Osteoblast (primary cell): Measurements from ENCODE around the gene NKX2-3. TPM values are rescaled to one million over a fixed set of nuclear protein-coding genes. Genes with fewer than 3 reads are reported as not detected.

Experiments used
- DNase-seq: peaks from one replicate; pipeline ENCODE4 v3.0.0; 2011; ENCODE audit warnings: low spot score, mixed read lengths; ENCODE audit not compliant: insufficient read length; ENCODE audit errors: missing footprints
- H2AFZ ChIP-seq: 2 replicates; pipeline ENCODE4 v1.6.0; 2011; ENCODE audit warnings: mild to moderate bottlenecking, low read length
- H3K27ac ChIP-seq: 2 replicates; pipeline ENCODE4 v1.5.1; 2011; ENCODE audit warnings: mild to moderate bottlenecking, low read depth, low read length, moderate library complexity
- H3K27me3 ChIP-seq: 2 replicates; pipeline ENCODE4 v1.6.0; 2012; ENCODE audit warnings: mild to moderate bottlenecking, control low read depth, inconsistent platforms, low read length, moderate library complexity; ENCODE audit not compliant: insufficient read depth
- H3K36me3 ChIP-seq: 2 replicates; pipeline ENCODE4 v1.5.1; 2011; ENCODE audit warnings: mild to moderate bottlenecking, low read length, control low read depth, moderate library complexity; ENCODE audit not compliant: insufficient read depth
- H3K4me1 ChIP-seq: 2 replicates; pipeline ENCODE4 v1.5.1; 2011; ENCODE audit warnings: mild to moderate bottlenecking, low read length, control low read depth, moderate library complexity; ENCODE audit not compliant: insufficient read depth
- H3K4me2 ChIP-seq: 2 replicates; pipeline ENCODE4 v1.6.0; 2011; ENCODE audit warnings: mild to moderate bottlenecking, low read length; ENCODE audit not compliant: insufficient read depth
- H3K4me3 ChIP-seq: fragments of 200-600 bp; sonication (generic); 3 replicates; pipeline ENCODE4 v1.5.1; 2012; ENCODE audit warnings: mild to moderate bottlenecking, low read length, inconsistent platforms; ENCODE audit not compliant: insufficient read depth
- H3K79me2 ChIP-seq: 2 replicates; pipeline ENCODE4 v1.6.0; 2012; ENCODE audit warnings: mild to moderate bottlenecking, low read length, control low read depth, inconsistent platforms; ENCODE audit not compliant: insufficient read depth
- H3K9me3 ChIP-seq: 2 replicates; pipeline ENCODE4 v1.5.1; 2011; ENCODE audit warnings: low read depth, low read length, control low read depth
- H4K20me1 ChIP-seq: 2 replicates; pipeline ENCODE4 v1.6.0; 2012; ENCODE audit warnings: mild to moderate bottlenecking, low read length, control low read depth; ENCODE audit not compliant: insufficient read depth
- CTCF ChIP-seq: IDR thresholded peaks from 2 replicates; pipeline ENCODE4 v1.5.1; 2011; ENCODE audit warnings: mild to moderate bottlenecking, low read depth, low read length, moderate library complexity; ENCODE audit errors: extremely low read depth
- total RNA-seq: library from RNA; depleted of rRNA; stranded (reverse); fragments of >200 nt; gene quantifications from 2 replicates; pipeline ENCODE4 v1.2.3, GENCODE V29; 2012

The NKX2-3 gene
- total RNA-seq, 1 donor, result not detected

GRCh38 chr10:99530108-99531025, 2.4 kb upstream of the NKX2-3 start:
- Histone ChIP-seq H3K79me2 (no peaks in the 10 kb centered on the region), H3K27ac (no peak overlapping the region), H2AFZ (no peak overlapping the region), H3K27me3 (peaks cover 98% of the 10 kb centered on the region), H4K20me1 (no peaks in the 10 kb centered on the region), H3K4me1 (no peaks in the 10 kb centered on the region), H3K9me3 (no peaks in the 10 kb centered on the region), H3K4me2 (no peak overlapping the region), H3K36me3 (no peaks in the 10 kb centered on the region), H3K4me3 (no peak overlapping the region)
- peak; percentile 78 for DNase-seq
- TF ChIP-seq CTCF, result no peak

DNA sequence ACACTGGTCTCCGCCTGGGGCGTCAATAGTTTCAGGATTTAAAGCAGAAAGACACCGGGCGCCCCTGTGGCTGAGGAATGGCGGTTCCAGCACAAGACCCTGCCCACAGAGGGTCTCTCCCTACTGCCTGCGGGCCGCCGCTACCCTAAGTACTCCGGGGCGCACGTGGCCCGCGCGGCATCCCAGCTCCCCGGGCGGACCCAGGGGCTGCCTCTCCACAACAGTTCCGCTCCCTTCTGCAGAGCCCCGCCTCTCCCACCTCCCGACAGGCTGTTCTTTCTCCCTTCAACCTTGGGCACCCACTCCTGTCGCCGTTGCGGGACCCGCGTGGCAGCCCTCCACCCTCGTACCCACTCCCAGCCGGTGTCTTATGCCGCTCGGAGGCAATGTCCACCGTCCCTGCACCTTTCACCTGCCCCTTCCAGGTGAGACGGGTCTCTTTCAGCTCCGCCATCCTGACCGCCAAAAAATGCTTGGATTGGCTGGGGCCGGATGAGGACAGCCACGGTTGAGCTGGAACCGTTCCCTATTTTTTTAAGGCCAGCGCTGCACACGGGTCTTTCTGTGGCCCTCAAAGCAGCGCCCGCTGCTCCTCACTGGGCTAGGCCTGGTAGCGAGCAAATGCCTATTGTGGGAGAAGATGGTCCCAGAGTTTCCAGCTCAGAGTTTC, 1.6 kb upstream of the NKX2-3 start:
- Histone ChIP-seq H4K20me1 (no peaks in the 10 kb centered on the region), H3K4me1 (no peaks in the 10 kb centered on the region), H3K4me3 (no peak overlapping the region), H3K79me2 (no peaks in the 10 kb centered on the region), H3K36me3 (no peaks in the 10 kb centered on the region), H3K9me3 (no peaks in the 10 kb centered on the region), H2AFZ (no peak overlapping the region), H3K4me2 (no peak overlapping the region), H3K27me3 (peaks cover 99% of the 10 kb centered on the region), H3K27ac (no peak overlapping the region)
- DNase-seq, result peak; percentile 82
- no peak for TF ChIP-seq CTCF

DNA sequence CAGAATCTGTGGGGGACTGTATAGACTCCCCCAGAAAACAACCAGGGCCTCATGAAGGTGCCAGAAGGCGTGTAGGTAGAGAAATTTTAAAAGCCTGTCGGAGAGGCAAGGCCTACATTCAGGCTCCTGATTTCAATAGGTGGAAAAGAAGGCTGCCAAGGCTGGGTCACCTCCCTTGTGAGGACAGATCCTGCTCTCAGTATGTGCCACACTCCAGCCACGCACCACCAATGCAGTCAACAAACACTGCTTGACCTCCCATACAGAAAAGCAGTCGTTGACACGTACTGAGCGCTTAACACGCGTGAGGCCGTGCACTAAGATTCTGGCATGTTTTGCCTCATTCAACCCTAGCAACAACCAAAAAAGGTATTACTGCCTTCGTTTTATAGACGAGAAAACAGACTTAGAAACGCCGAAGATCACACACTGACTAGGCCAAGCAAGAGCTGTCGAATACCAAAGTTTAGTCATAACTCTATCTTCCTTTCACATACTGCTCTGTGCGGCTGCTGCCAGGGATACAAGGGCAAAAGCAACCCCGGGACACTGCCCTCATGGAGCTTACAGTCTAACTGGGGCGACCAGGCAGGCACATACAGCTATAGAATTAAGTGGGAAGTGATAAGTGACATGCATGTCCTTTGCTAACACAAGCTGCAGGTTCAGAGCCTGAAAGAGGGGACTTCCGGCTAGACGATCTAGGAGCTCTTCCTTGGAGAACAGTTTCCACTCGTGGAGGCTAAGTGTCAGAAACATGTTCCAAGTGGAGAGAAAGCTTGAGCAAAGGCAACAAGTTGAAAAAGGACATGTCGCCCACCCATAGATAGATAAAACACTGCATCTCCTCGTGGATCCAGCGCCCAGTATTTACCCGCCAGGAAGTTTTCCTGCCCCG, 797 bp upstream of the NKX2-3 start:
- no peak overlapping the region for H3K4me3 ChIP-seq
- H2AFZ ChIP-seq, result no peak overlapping the region
- DNase-seq, result peak; percentile 37
- H4K20me1 ChIP-seq, result no peaks in the 10 kb centered on the region
- no peak for TF ChIP-seq CTCF
- no peaks in the 10 kb centered on the region for H3K36me3 ChIP-seq
- no peaks in the 10 kb centered on the region for H3K79me2 ChIP-seq
- no peak overlapping the region for H3K27ac ChIP-seq
- peaks cover 99% of the 10 kb centered on the region for H3K27me3 ChIP-seq
- no peaks in the 10 kb centered on the region for H3K9me3 ChIP-seq
- no peak overlapping the region for H3K4me2 ChIP-seq
- no peaks in the 10 kb centered on the region for H3K4me1 ChIP-seq
